ENCODE results near the gene COBLL1.

COBLL1 gene

GRCh38 chr2:164789968-164790367 lies 51.7 kb downstream of the COBLL1 start:
- no peak overlapping the region for H3K27ac ChIP-seq
- no peak for TF ChIP-seq EZH2 (IDR thresholded peaks at IDR 0.05)
- DNase-seq (ENCODE audit: low read depth, low spot score) = no peak

GRCh38 chr2:164786787-164787186 lies 54.8 kb downstream of the COBLL1 start:
- no peak overlapping the region for H3K9ac ChIP-seq (ENCODE audit: insufficient read length)
- TF ChIP-seq POLR2AphosphoS5 (IDR thresholded peaks at IDR 0.05; ENCODE audit: borderline replicate concordance, low read depth, low read length) (no peak), EZH2 (IDR thresholded peaks at IDR 0.05) (no peak), FOXP2 (optimal IDR thresholded peaks at IDR 0.05; ENCODE audit: control extremely low read depth, extremely low read length, insufficient read depth) (no peak)
- DNase-seq (ENCODE audit: low read depth, low spot score) = no peak
- H3K36me3 ChIP-seq (ENCODE audit: insufficient read depth, low read length) = no peaks in the 10 kb centered on the region
- no peak overlapping the region for H3K27ac ChIP-seq
- no peak overlapping the region for H3K4me3 ChIP-seq
- H3K9me3 ChIP-seq (ENCODE audit: low read depth, low read length) = no peaks in the 10 kb centered on the region

More at GRCh38 chr2:164789968-164790367, 51.7 kb downstream of the COBLL1 start:
- Histone ChIP-seq H3K9me3 (ENCODE audit: low read depth, low read length) (no peaks in the 10 kb centered on the region), H3K4me3 (no peak overlapping the region), H3K9ac (ENCODE audit: insufficient read length) (no peak overlapping the region), H3K36me3 (ENCODE audit: insufficient read depth, low read length) (no peaks in the 10 kb centered on the region)

GRCh38 chr2:164785457-164785856 lies 56.2 kb downstream of the COBLL1 start:
- H3K9me3 ChIP-seq (ENCODE audit: low read depth, low read length) = no peaks in the 10 kb centered on the region
- H3K4me3 ChIP-seq = no peak overlapping the region
- H3K36me3 ChIP-seq (ENCODE audit: insufficient read depth, low read length) = no peaks in the 10 kb centered on the region
- H3K9ac ChIP-seq (ENCODE audit: insufficient read length) = no peak overlapping the region
- no peak for DNase-seq (ENCODE audit: low read depth, low spot score)
- no peak overlapping the region for H3K27ac ChIP-seq
- TF ChIP-seq FOXP2 (optimal IDR thresholded peaks at IDR 0.05; ENCODE audit: control extremely low read depth, extremely low read length, insufficient read depth) (no peak), POLR2AphosphoS5 (IDR thresholded peaks at IDR 0.05; ENCODE audit: borderline replicate concordance, low read depth, low read length) (no peak), EZH2 (IDR thresholded peaks at IDR 0.05) (no peak)

- H3K27ac ChIP-seq = no peak overlapping the region
- H3K4me3 ChIP-seq = no peak overlapping the region
- H3K36me3 ChIP-seq (ENCODE audit: insufficient read depth, low read length) = no peaks in the 10 kb centered on the region
- no peaks in the 10 kb centered on the region for H3K9me3 ChIP-seq (ENCODE audit: low read depth, low read length)
- TF ChIP-seq FOXP2 (optimal IDR thresholded peaks at IDR 0.05; ENCODE audit: control extremely low read depth, extremely low read length, insufficient read depth) (no peak), POLR2AphosphoS5 (IDR thresholded peaks at IDR 0.05; ENCODE audit: borderline replicate concordance, low read depth, low read length) (no peak), EZH2 (IDR thresholded peaks at IDR 0.05) (no peak)
- no peak for DNase-seq (ENCODE audit: low read depth, low spot score)
- no peak overlapping the region for H3K9ac ChIP-seq (ENCODE audit: insufficient read length)
Measured at GRCh38 chr2:164784376-164784775, 57.2 kb downstream of the COBLL1 start.

GRCh38 chr2:164782323-164782722 lies 59.3 kb downstream of the COBLL1 start:
- H3K27ac ChIP-seq = peak overlapping the region; percentile 50; the same call in 1 of the 2 replicates
- no peaks in the 10 kb centered on the region for H3K9me3 ChIP-seq (ENCODE audit: low read depth, low read length)
- peak; percentile 72 for DNase-seq (ENCODE audit: low read depth, low spot score)
- H3K9ac ChIP-seq (ENCODE audit: insufficient read length) = peak overlapping the region; percentile 6
- no peaks in the 10 kb centered on the region for H3K36me3 ChIP-seq (ENCODE audit: insufficient read depth, low read length)
- TF ChIP-seq FOXP2 (optimal IDR thresholded peaks at IDR 0.05; ENCODE audit: control extremely low read depth, extremely low read length, insufficient read depth) (no peak), EZH2 (IDR thresholded peaks at IDR 0.05) (no peak), POLR2AphosphoS5 (IDR thresholded peaks at IDR 0.05; ENCODE audit: borderline replicate concordance, low read depth, low read length) (no peak)
- H3K4me3 ChIP-seq = no peak overlapping the region

- no peak overlapping the region for H3K9ac ChIP-seq (ENCODE audit: insufficient read length)
- no peak overlapping the region for H3K4me3 ChIP-seq
- DNase-seq (ENCODE audit: low read depth, low spot score) = no peak
- TF ChIP-seq POLR2AphosphoS5 (IDR thresholded peaks at IDR 0.05; ENCODE audit: borderline replicate concordance, low read depth, low read length) (no peak), FOXP2 (optimal IDR thresholded peaks at IDR 0.05; ENCODE audit: control extremely low read depth, extremely low read length, insufficient read depth) (no peak), EZH2 (IDR thresholded peaks at IDR 0.05) (no peak)
- H3K27ac ChIP-seq = peak overlapping the region; percentile 50; the same call in 1 of the 2 replicates
- no peaks in the 10 kb centered on the region for H3K36me3 ChIP-seq (ENCODE audit: insufficient read depth, low read length)
- H3K9me3 ChIP-seq (ENCODE audit: low read depth, low read length) = no peaks in the 10 kb centered on the region
Measured at GRCh38 chr2:164781394-164781793, 60.2 kb downstream of the COBLL1 start.

- no peak for TF ChIP-seq POLR2AphosphoS5 (IDR thresholded peaks at IDR 0.05; ENCODE audit: borderline replicate concordance, low read depth, low read length)
- no peaks in the 10 kb centered on the region for H3K9me3 ChIP-seq (ENCODE audit: low read depth, low read length)
- H3K4me3 ChIP-seq = no peak overlapping the region
- DNase-seq (ENCODE audit: low read depth, low spot score) = no peak
- H3K27ac ChIP-seq = peak overlapping the region; percentile 32; the same call in 1 of the 2 replicates
- no peaks in the 10 kb centered on the region for H3K36me3 ChIP-seq (ENCODE audit: insufficient read depth, low read length)
- no peak overlapping the region for H3K9ac ChIP-seq (ENCODE audit: insufficient read length)
Measured at GRCh38 chr2:164780611-164781178, 60.9 kb downstream of the COBLL1 start.

GRCh38 chr2:164779383-164780057 lies 62.1 kb downstream of the COBLL1 start:
- H3K9ac ChIP-seq (ENCODE audit: insufficient read length) = no peak overlapping the region
- no peak overlapping the region for H3K27ac ChIP-seq
- no peak for DNase-seq (ENCODE audit: low read depth, low spot score)
- no peaks in the 10 kb centered on the region for H3K9me3 ChIP-seq (ENCODE audit: low read depth, low read length)
- no peak overlapping the region for H3K4me3 ChIP-seq
- no peaks in the 10 kb centered on the region for H3K36me3 ChIP-seq (ENCODE audit: insufficient read depth, low read length)
- TF ChIP-seq EZH2 (IDR thresholded peaks at IDR 0.05) (no peak), POLR2AphosphoS5 (IDR thresholded peaks at IDR 0.05; ENCODE audit: borderline replicate concordance, low read depth, low read length) (no peak), FOXP2 (optimal IDR thresholded peaks at IDR 0.05; ENCODE audit: control extremely low read depth, extremely low read length, insufficient read depth) (no peak)

GRCh38 chr2:164778723-164779122 lies 62.9 kb downstream of the COBLL1 start:
- H3K4me3 ChIP-seq = no peak overlapping the region
- H3K36me3 ChIP-seq (ENCODE audit: insufficient read depth, low read length) = no peaks in the 10 kb centered on the region
- no peak for DNase-seq (ENCODE audit: low read depth, low spot score)
- no peaks in the 10 kb centered on the region for H3K9me3 ChIP-seq (ENCODE audit: low read depth, low read length)
- H3K27ac ChIP-seq = no peak overlapping the region
- H3K9ac ChIP-seq (ENCODE audit: insufficient read length) = no peak overlapping the region
- TF ChIP-seq EZH2 (IDR thresholded peaks at IDR 0.05) (no peak), FOXP2 (optimal IDR thresholded peaks at IDR 0.05; ENCODE audit: control extremely low read depth, extremely low read length, insufficient read depth) (no peak), POLR2AphosphoS5 (IDR thresholded peaks at IDR 0.05; ENCODE audit: borderline replicate concordance, low read depth, low read length) (no peak)
